A549 (cell line): ENCODE measurements around the gene ITSN1. TPM values are rescaled to one million over a fixed set of nuclear protein-coding genes. Genes with fewer than 3 reads are reported as not detected.
"Not testable (repeated sequence)": the region's sequence is repeated elsewhere in the genome, so short reads cannot be mapped to it uniquely, and the experiment has no call there.

Source experiments
- ATAC-seq, 2 experiments: fragments of 200-7000 bp in 1 of 2; fragments of >200 bp in 1 of 2; cut with Nextera tagmentation in 1 of 2; cut with Tn5 transposase in 1 of 2; 3 replicates each; pipeline versions ENCODE4 v1.8.0 to v1.9.1; 2018 to 2020; ENCODE audit warnings: mild to moderate bottlenecking in 1 of 2, moderate library complexity in 1 of 2
- CTCF ChIA-PET: fragments of 300-600 bp; sonication (Branson Sonifier 250); formaldehyde crosslinking; extraction: SDS; loops from one replicate; lab custom pipeline; 2021; ENCODE audit warnings: antibody characterized with exemption, inconsistent platforms; lab: Yijun Ruan, JAX
- POLR2A ChIA-PET: fragments of 350-600 bp; formaldehyde crosslinking; extraction: SDS; loops from one replicate; lab custom pipeline; 2021; ENCODE audit warnings: antibody characterized with exemption, inconsistent platforms; lab: Yijun Ruan, JAX
- DNase-seq, 2 experiments: peaks; one replicate each; pipeline versions ENCODE4 v3.0.0 to v3.0.0-alpha.2; 2011 to 2016; ENCODE audit warnings: low read depth in 1 of 2, low spot score in 1 of 2
- FAIRE-seq: peaks from 2 replicates; lab custom pipeline; 2011; peaks lifted over from hg19 to GRCh38; lab: Jason Lieb, UNC
- H3K27ac ChIP-seq, 2 experiments: fragments of >200 bp; sonication (Bioruptor Twin); formaldehyde crosslinking; 3 replicates each; pipeline ENCODE4 v1.5.1; 2016 to 2017
- H3K4me1 ChIP-seq: fragments of >200 bp; sonication (Bioruptor Twin); formaldehyde crosslinking; 3 replicates; pipeline ENCODE4 v1.6.1; 2016
- H3K4me2 ChIP-seq: fragments of >200 bp; sonication (Bioruptor Twin); formaldehyde crosslinking; 3 replicates; pipeline ENCODE4 v1.6.1; 2016
- H3K4me3 ChIP-seq: fragments of >200 bp; sonication (Bioruptor Twin); formaldehyde crosslinking; 3 replicates; pipeline ENCODE4 v1.5.1; 2016
- H3K9me3 ChIP-seq: fragments of >200 bp; sonication (Bioruptor Twin); formaldehyde crosslinking; 3 replicates; pipeline ENCODE4 v1.6.1; 2016
- CEBPB ChIP-seq, 2 experiments: fragments of >200 bp in 1 of 2; sonication (Bioruptor Twin) in 1 of 2; formaldehyde crosslinking in 1 of 2; IDR thresholded peaks; 2 replicates each; pipeline ENCODE4 v1.6.1; 2012 to 2016
- CHD4 ChIP-seq: fragments of 200-600 bp; sonication (generic); IDR thresholded peaks from 2 replicates; pipeline ENCODE4 v1.6.1; 2016; ENCODE audit warnings: antibody characterized with exemption, mild to moderate bottlenecking, borderline replicate concordance
- FOXS1 ChIP-seq: fragments of 250-450 bp; sonication (Bioruptor Pico); IDR thresholded peaks from 2 replicates; pipeline ENCODE4 v1.5.0; 2020; ENCODE audit warnings: mild to moderate bottlenecking, moderate library complexity
- HMGXB4 ChIP-seq: fragments of 250-450 bp; sonication (Bioruptor Pico); IDR thresholded peaks from 2 replicates; pipeline ENCODE4 v1.5.0; 2021; ENCODE audit warnings: mild to moderate bottlenecking, moderate library complexity, borderline replicate concordance
- HOXB13 ChIP-seq: fragments of 250-450 bp; sonication (Bioruptor Pico); IDR thresholded peaks from 2 replicates; pipeline ENCODE4 v1.5.0; 2020; ENCODE audit warnings: low read depth, mild to moderate bottlenecking, moderate library complexity
- HOXB5 ChIP-seq: fragments of 250-450 bp; sonication (Bioruptor Pico); IDR thresholded peaks from 2 replicates; pipeline ENCODE4 v1.5.0; 2020; ENCODE audit warnings: mild to moderate bottlenecking, moderate library complexity
- JUN ChIP-seq, 2 experiments: fragments of >200 bp; sonication (Bioruptor Twin); formaldehyde crosslinking; IDR thresholded peaks; 2 replicates in 1 of 2; 3 replicates in 1 of 2; pipeline ENCODE4 v1.6.1; 2016 to 2017
- KDM1A ChIP-seq: fragments of 200-600 bp; sonication (generic); IDR thresholded peaks from 2 replicates; pipeline ENCODE4 v1.6.1; 2016; ENCODE audit warnings: low read depth, mild to moderate bottlenecking
- MAFK ChIP-seq: fragments of 450-650 bp; IDR thresholded peaks from 2 replicates; pipeline ENCODE4 v1.6.1; 2014; ENCODE audit not compliant: partially characterized antibody
- NFE2L2 ChIP-seq: fragments of 150-350 bp; conservative IDR thresholded peaks from 2 replicates; pipeline ENCODE4 v1.6.1; 2014; ENCODE audit warnings: low read length
- NPAS2 ChIP-seq: fragments of 250-450 bp; sonication (Bioruptor Pico); IDR thresholded peaks from 2 replicates; pipeline ENCODE4 v1.8.0; 2022; ENCODE audit warnings: mild to moderate bottlenecking, moderate library complexity, borderline replicate concordance
- POLR2A ChIP-seq: IDR thresholded peaks from 2 replicates; pipeline ENCODE4 v1.6.1; 2012; ENCODE audit warnings: mild to moderate bottlenecking, low read length
- REST ChIP-seq: fragments of 200-600 bp; sonication (generic); IDR thresholded peaks from 2 replicates; pipeline ENCODE4 v1.6.1; 2016; ENCODE audit warnings: antibody characterized with exemption, mild to moderate bottlenecking, moderate library complexity
- RNF2 ChIP-seq: fragments of 200-600 bp; sonication (generic); IDR thresholded peaks from 2 replicates; pipeline ENCODE4 v1.6.1; 2016; ENCODE audit warnings: low read depth, mild to moderate bottlenecking, antibody characterized with exemption, moderate library complexity, borderline replicate concordance
- USF2 ChIP-seq: fragments of 450-650 bp; IDR thresholded peaks from 2 replicates; pipeline ENCODE4 v1.6.1; 2014; ENCODE audit warnings: antibody characterized with exemption
- ZC3H11A ChIP-seq: fragments of 450-650 bp; IDR thresholded peaks from 2 replicates; pipeline ENCODE4 v1.6.1; 2014; ENCODE audit warnings: antibody characterized with exemption, mild to moderate bottlenecking
- WGBS: methylation state at CpG from one replicate; pipeline ENCODE4 v1.1.6; 2017; ENCODE audit errors: missing lambda C conversion rate; 5-methylcytosine and 5-hydroxymethylcytosine counted together
- polyA plus RNA-seq, 4 experiments: library from polyadenylated mRNA; depleted of rRNA in 3 of 4; stranded (reverse); fragments of >200 nt; fragmentation: RNase III in 1 of 4; extraction: RNeasy Plus Mini Kit Qiagen cat#74134 plus additional on column Dnase treatment in 1 of 4; gene quantifications; 2 replicates in 3 of 4; 3 replicates in 1 of 4; pipeline ENCODE4 v1.2.3, GENCODE V29; 2011 to 2017

ITSN1 gene
- polyA plus RNA-seq, 2 of the 4 experiments (the other 2 are of a cell fraction), result 15.2 to 23.7 TPM

GRCh38 chr21:33721081-33721480 is 78.8 kb downstream of the ITSN1 start:
- ChIA-PET POLR2A (no interaction called here), CTCF (no interaction called here)
- TF ChIP-seq ZC3H11A, result no peak
- peak; percentile 39 for TF ChIP-seq MAFK
- FAIRE-seq, result no peak
- no peak for DNase-seq
- H3K4me1 ChIP-seq, result peaks cover 3% of the 10 kb centered on the region; the same call in 1 of the 3 replicates
- H3K27ac ChIP-seq, result no peak overlapping the region
- no peak overlapping the region for H3K4me3 ChIP-seq
- ATAC-seq, result no peak
- WGBS, result 85% methylated on average over 2 of the region's 2 CpGs
- H3K4me2 ChIP-seq, result no peak overlapping the region
- H3K9me3 ChIP-seq, result no peaks in the 10 kb centered on the region

GRCh38 chr21:33729139-33729538 is 86.8 kb downstream of the ITSN1 start:
- WGBS, result 82% methylated on average over 3 of the region's 3 CpGs
- DNase-seq, H3K4me1 ChIP-seq, H3K9me3 ChIP-seq, FAIRE-seq, H3K27ac ChIP-seq, CTCF ChIA-PET, H3K4me3 ChIP-seq, POLR2A ChIA-PET, H3K4me2 ChIP-seq, ATAC-seq: not testable (repeated sequence)

- WGBS, result 85% methylated on average over 2 of the region's 2 CpGs
- DNase-seq (no peak), FAIRE-seq (no peak), ATAC-seq (no peak)
- H3K4me2 ChIP-seq, result no peak overlapping the region
- H3K27ac ChIP-seq, result no peak overlapping the region
- no peak overlapping the region for H3K4me3 ChIP-seq
- H3K4me1 ChIP-seq, result peaks cover 9% of the 10 kb centered on the region; the same call in 1 of the 3 replicates
- ChIA-PET POLR2A (no interaction called here), CTCF (no interaction called here)
- TF ChIP-seq FOXS1 (CRISPR knock-in tag) (no peak), REST (no peak), KDM1A (no peak), JUN (IDR thresholded peaks at IDR 0.05) (no peak), HOXB5 (CRISPR knock-in tag) (no peak), CHD4 (no peak), CEBPB (IDR thresholded peaks at IDR 0.05) (no peak), RNF2 (no peak), HMGXB4 (CRISPR knock-in tag) (no peak), NFE2L2 (no peak), ZC3H11A (no peak), POLR2A (no peak), HOXB13 (CRISPR knock-in tag) (no peak), NPAS2 (CRISPR knock-in tag) (no peak), USF2 (no peak)
- H3K9me3 ChIP-seq, result no peaks in the 10 kb centered on the region
These were observed 87.3 kb downstream of the ITSN1 start for GRCh38 chr21:33729641-33730040.
